Measurements from ENCODE around the gene TADA1.

TADA1 gene

DNA sequence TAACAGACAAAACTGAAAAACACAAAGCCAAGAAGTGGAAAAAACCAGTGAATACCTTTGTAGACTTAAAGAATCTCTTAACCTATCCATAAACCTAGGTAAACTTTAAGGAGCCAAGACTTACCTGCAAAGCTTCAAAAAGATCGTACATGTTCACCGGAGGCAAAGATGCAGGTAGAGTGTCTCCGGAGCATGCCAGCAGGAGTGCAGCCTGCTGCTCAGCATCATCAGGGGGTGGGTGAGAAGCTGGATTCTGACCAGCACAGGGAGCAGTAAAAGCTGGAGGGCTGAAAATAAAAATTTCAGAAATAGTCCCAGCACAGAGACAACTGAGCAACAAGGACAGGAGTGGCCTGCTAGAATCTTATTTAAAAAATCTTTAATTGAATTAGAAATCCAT is 18.1 kb downstream of the TADA1 start:
- TF ChIP-seq, protein P1, sequence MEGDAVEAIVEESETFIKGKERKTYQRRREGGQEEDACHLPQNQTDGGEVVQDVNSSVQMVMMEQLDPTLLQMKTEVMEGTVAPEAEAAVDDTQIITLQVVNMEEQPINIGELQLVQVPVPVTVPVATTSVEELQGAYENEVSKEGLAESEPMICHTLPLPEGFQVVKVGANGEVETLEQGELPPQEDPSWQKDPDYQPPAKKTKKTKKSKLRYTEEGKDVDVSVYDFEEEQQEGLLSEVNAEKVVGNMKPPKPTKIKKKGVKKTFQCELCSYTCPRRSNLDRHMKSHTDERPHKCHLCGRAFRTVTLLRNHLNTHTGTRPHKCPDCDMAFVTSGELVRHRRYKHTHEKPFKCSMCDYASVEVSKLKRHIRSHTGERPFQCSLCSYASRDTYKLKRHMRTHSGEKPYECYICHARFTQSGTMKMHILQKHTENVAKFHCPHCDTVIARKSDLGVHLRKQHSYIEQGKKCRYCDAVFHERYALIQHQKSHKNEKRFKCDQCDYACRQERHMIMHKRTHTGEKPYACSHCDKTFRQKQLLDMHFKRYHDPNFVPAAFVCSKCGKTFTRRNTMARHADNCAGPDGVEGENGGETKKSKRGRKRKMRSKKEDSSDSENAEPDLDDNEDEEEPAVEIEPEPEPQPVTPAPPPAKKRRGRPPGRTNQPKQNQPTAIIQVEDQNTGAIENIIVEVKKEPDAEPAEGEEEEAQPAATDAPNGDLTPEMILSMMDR (IDR thresholded peaks at IDR 0.05; ENCODE audit: extremely low read depth, insufficient read depth, missing control alignments) = no peak
- in situ Hi-C loops (cut with MboI; ENCODE audit: low pct_unique_long_range_greater_than_20kb, low sequenced_read_pairs, unreplicated experiment) = no loop called here
- DNase-seq (ENCODE audit: low spot score) = no peak

DNA sequence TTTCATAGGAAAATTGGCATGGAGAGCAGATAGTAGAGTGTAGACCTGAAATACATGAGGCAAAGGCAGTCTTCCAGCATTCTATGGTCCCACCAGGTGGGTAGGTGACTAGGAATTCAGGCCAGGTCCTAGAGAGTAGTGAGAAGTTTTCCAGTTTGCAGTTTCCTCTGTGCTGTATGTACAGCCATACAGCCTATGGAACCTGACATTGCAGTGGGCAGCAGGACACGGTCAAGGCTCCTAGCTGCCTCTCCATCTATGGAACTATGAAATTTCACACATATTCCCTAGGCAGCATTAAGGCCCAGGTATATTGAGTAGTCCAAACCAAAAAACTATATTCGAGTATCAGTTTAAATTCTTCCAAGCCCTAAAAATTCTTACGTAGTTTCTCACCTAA is 20.5 kb downstream of the TADA1 start:
- in situ Hi-C loops (cut with MboI; ENCODE audit: low pct_unique_long_range_greater_than_20kb, low sequenced_read_pairs, unreplicated experiment) = no loop called here
- no peak for DNase-seq (ENCODE audit: low spot score)
- TF ChIP-seq, protein P1 (IDR thresholded peaks at IDR 0.05; ENCODE audit: extremely low read depth, insufficient read depth, missing control alignments) = no peak

DNA sequence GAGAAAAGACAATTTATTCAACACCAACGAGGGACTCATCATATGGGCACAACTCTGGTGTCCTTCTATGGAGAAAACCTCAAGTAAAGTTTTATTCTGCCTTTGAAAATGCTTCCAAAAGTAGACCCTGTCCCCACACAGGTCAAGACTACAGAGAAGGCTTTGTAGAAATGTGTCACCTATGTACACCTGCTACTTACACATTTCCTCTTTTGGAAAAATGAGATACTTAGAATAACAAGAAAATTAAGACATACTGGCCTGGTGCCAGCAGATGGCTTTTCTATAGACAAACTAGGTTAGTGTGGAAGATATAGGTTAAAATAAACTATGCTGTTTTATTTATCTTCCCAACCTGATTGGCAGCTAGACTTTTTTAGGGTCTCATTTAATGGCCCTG is 23.1 kb downstream of the TADA1 start:
- in situ Hi-C loops (cut with MboI; ENCODE audit: low pct_unique_long_range_greater_than_20kb, low sequenced_read_pairs, unreplicated experiment) = no loop called here
- no peak for DNase-seq (ENCODE audit: low spot score)
- TF ChIP-seq, protein P1 (IDR thresholded peaks at IDR 0.05; ENCODE audit: extremely low read depth, insufficient read depth, missing control alignments) = no peak

DNA sequence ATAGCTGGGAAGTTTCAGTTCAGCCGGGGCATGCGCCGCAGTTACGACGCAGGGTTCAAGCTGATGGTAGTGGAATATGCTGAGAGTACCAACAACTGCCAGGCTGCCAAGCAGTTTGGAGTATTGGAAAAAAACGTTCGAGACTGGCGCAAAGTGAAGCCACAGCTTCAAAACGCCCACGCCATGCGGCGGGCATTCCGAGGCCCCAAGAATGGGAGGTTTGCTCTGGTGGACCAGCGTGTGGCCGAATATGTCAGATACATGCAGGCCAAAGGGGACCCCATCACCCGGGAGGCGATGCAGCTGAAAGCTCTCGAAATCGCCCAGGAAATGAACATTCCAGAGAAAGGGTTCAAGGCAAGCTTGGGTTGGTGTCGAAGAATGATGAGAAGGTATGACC is 26.9 kb downstream of the TADA1 start:
- in situ Hi-C loops (cut with MboI; ENCODE audit: low pct_unique_long_range_greater_than_20kb, low sequenced_read_pairs, unreplicated experiment) = no loop called here
- TF ChIP-seq, protein P1 (IDR thresholded peaks at IDR 0.05; ENCODE audit: extremely low read depth, insufficient read depth, missing control alignments) = no peak
- DNase-seq (ENCODE audit: low spot score) = no peak

DNA sequence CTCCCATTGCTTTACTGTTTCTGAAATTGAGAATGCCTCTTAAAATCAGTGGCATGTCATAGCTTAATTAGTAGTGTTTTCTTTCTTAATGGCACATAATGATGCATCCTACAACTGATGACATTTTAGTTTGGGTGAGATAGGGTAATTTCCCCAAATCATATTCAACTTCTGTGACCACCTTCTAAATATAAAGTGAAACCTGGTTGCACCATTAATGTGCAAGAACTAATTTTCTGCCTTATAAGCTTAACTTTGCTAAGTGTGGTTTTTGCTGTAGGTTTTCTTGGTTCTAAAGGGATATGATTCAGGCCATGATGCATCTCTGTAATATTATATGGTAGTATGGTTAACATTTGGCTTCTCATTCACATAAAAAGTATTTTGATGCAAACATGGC is 27.9 kb downstream of the TADA1 start:
- in situ Hi-C loops (cut with MboI; ENCODE audit: low pct_unique_long_range_greater_than_20kb, low sequenced_read_pairs, unreplicated experiment) = no loop called here
- TF ChIP-seq, protein P1 (IDR thresholded peaks at IDR 0.05; ENCODE audit: extremely low read depth, insufficient read depth, missing control alignments) = no peak
- no peak for DNase-seq (ENCODE audit: low spot score)

DNA sequence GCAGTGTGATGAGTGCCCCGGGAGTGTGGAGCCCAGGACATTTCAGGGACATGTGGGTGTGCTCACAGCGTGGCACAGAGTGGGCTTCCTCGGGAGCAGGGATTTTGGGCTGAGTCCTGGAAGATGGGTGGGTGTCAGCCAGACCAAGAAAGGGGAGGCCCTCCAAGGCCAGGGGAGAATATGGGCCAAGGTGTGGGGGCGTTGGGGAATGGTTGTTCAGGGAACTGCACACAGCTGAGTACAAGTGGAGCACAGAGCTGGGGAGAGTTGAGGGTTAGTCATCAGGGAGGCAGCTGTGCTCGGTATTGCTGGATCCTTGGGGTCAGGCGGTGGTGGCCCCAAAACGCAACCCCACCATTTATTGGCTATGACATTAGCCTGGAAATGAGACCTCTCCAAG is 31.3 kb downstream of the TADA1 start:
- TF ChIP-seq, protein P1 (IDR thresholded peaks at IDR 0.05; ENCODE audit: extremely low read depth, insufficient read depth, missing control alignments) = no peak
- DNase-seq (ENCODE audit: low spot score) = no peak
- in situ Hi-C loops (cut with MboI; ENCODE audit: low pct_unique_long_range_greater_than_20kb, low sequenced_read_pairs, unreplicated experiment) = no loop called here

Data from GM13977 (cell line).